Endothelial cell (in vitro differentiated cells): ENCODE data around the gene CNGA3. TPM values are rescaled to one million over a fixed set of nuclear protein-coding genes. Genes with fewer than 3 reads are reported as not detected.

Experiments used
- DNase-seq: peaks from one replicate; pipeline ENCODE4 v3.0.0; 2021; ENCODE audit warnings: low spot score
- H3K27ac Mint-ChIP-seq: one replicate; pipeline ENCODE4 v1.8.0; 2021; ENCODE audit warnings: mixed read lengths, inconsistent platforms; ENCODE audit not compliant: unreplicated experiment
- H3K27me3 Mint-ChIP-seq: one replicate; pipeline ENCODE4 v1.8.0; 2021; ENCODE audit warnings: mild to moderate bottlenecking, moderate library complexity, mixed read lengths, inconsistent platforms; ENCODE audit not compliant: unreplicated experiment
- H3K36me3 Mint-ChIP-seq: one replicate; pipeline ENCODE4 v1.8.0; 2021; ENCODE audit warnings: mild to moderate bottlenecking, low read depth, mixed read lengths, inconsistent platforms; ENCODE audit not compliant: unreplicated experiment
- H3K4me1 Mint-ChIP-seq: one replicate; pipeline ENCODE4 v1.8.0; 2021; ENCODE audit warnings: mild to moderate bottlenecking, mixed read lengths, inconsistent platforms; ENCODE audit not compliant: unreplicated experiment
- H3K4me3 Mint-ChIP-seq: one replicate; pipeline ENCODE4 v1.8.0; 2021; ENCODE audit warnings: mild to moderate bottlenecking, mixed read lengths, inconsistent platforms; ENCODE audit not compliant: unreplicated experiment
- H3K9me3 Mint-ChIP-seq: one replicate; pipeline ENCODE4 v1.8.0; 2021; ENCODE audit warnings: mixed read lengths, inconsistent platforms; ENCODE audit not compliant: unreplicated experiment
- total RNA-seq: library from RNA; stranded (reverse); fragmentation: NEBNext Ultra II Directional; extraction: Animal tissue kit (Norgen Biotek cat#: 25700); gene quantifications from one replicate; pipeline ENCODE4 v1.2.1, GENCODE V29; 2021; ENCODE audit not compliant: unreplicated experiment
- TF ChIP-seq, protein P1 (sequence below): fragments of 200-600 bp; sonication (generic); IDR thresholded peaks from one replicate; pipeline ENCODE4 v1.5.0; 2021; ENCODE audit warnings: antibody characterized with exemption; ENCODE audit not compliant: unreplicated experiment

Gene CNGA3
- total RNA-seq, 1 donor from 2014 or later = 0.10 TPM

DNA sequence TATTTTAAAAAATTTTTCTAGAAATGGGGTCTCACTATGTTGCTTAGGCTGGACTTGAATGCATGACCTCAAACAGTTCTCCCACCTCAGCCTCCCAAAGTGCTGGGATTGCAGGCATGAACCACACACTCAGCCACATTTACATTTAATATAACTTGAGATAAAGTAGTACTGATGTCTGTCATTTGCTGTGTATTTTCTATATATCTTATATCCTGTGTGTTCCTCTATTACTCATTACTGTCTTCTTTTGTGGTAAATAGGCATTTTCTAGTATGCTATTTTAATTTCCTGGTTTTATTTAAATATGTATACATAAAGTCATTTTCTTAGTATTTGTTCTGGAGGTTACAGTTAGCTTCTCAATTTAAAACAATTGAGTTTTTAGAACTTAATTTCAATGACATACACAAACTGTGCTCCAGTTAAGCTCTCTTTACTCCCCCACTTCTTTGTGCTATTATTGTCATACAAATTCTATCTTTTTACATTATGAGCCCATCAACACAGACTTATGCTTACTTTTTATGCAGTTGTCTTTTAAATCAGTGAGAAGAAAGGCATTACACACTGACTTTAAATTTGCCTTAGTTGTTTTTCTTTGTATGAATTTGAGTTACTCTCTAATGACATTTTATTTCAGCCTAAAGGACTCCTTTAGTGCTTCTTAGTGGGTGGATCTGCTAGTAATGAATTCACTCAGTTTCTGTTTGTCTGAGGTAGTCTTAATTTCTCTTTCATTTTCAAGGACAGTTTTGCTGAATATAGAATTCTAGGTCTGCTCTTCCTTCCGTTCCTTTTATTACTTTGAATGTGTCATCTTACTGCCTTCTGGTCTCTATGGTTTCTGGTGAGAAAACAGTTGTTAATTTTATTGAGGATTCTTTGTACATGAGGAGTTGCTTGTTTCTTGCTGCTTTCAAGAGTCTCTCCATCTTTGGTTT lies 92.2 kb downstream of the CNGA3 start:
- H3K27me3 Mint-ChIP-seq = no peaks in the 10 kb centered on the region
- no peak overlapping the region for H3K4me3 Mint-ChIP-seq
- H3K36me3 Mint-ChIP-seq = no peaks in the 10 kb centered on the region
- H3K9me3 Mint-ChIP-seq = no peaks in the 10 kb centered on the region
- no peaks in the 10 kb centered on the region for H3K4me1 Mint-ChIP-seq
- TF ChIP-seq, protein P1, sequence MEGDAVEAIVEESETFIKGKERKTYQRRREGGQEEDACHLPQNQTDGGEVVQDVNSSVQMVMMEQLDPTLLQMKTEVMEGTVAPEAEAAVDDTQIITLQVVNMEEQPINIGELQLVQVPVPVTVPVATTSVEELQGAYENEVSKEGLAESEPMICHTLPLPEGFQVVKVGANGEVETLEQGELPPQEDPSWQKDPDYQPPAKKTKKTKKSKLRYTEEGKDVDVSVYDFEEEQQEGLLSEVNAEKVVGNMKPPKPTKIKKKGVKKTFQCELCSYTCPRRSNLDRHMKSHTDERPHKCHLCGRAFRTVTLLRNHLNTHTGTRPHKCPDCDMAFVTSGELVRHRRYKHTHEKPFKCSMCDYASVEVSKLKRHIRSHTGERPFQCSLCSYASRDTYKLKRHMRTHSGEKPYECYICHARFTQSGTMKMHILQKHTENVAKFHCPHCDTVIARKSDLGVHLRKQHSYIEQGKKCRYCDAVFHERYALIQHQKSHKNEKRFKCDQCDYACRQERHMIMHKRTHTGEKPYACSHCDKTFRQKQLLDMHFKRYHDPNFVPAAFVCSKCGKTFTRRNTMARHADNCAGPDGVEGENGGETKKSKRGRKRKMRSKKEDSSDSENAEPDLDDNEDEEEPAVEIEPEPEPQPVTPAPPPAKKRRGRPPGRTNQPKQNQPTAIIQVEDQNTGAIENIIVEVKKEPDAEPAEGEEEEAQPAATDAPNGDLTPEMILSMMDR = no peak
- no peak for DNase-seq
- no peak overlapping the region for H3K27ac Mint-ChIP-seq

DNA sequence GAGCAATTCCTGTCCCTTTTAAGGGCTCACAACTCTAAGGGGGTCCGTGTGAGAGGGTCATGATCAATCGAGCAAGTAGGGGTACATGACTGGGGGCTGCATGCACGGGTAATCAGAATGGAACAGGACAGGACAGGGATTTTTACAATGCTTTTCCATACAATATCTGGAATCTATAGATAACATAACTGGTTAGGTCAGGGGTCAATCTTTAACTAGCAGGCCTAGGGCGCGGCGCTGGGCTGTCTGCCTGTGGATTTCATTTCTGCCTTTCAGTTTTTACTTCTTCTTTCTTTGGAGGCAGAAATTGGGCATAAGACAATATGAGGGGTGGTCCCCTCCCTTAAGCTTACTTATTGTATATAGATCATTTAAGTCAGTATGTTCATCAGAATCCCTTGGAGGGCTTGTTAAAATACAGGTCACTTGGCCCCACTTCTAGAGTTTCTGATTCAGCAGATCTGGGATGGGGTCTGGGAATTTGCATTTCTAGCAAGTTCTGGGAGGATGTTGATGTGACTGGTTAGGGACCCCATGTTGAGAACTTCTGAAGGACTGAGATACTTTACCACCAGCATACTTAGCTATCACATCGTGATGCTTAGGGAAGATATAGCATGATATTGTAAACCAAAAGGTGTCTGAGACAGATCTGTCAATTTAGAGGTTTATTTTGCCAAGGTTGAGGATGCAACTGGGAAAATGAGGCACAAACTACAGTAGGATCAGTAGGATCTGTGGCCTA lies 95.6 kb downstream of the CNGA3 start:
- no peak for DNase-seq
- Mint-ChIP-seq H3K9me3 (no peaks in the 10 kb centered on the region), H3K36me3 (peaks cover 3% of the 10 kb centered on the region), H3K27me3 (peaks cover 3% of the 10 kb centered on the region), H3K27ac (no peak overlapping the region), H3K4me1 (peaks cover 11% of the 10 kb centered on the region), H3K4me3 (no peak overlapping the region)
- TF ChIP-seq, protein P1 = no peak

DNA sequence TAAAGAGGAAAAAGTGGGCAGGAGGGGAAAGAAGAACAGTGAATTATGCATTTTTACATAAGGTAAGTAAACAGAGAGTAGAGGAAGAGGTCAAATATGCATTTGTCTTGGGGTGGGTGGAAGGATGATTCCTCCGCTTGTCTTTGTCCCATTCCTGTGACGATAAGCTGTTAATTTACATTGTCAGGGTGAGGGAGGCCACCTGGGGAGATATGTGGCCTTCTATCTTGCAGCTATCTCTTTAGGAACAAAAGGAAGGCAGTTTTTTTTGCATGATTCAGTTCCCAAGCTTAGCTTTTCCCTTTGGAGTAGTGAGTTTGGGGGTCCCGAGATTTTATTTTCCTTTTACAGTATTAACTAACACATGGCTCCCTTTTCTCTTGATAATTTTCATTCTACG lies 96.2 kb downstream of the CNGA3 start:
- no peak for DNase-seq
- peaks cover 3% of the 10 kb centered on the region for H3K27me3 Mint-ChIP-seq
- H3K27ac Mint-ChIP-seq = no peak overlapping the region
- H3K36me3 Mint-ChIP-seq = peaks cover 3% of the 10 kb centered on the region
- TF ChIP-seq, protein P1 = no peak
- H3K4me1 Mint-ChIP-seq = peaks cover 11% of the 10 kb centered on the region
- no peak overlapping the region for H3K4me3 Mint-ChIP-seq
- H3K9me3 Mint-ChIP-seq = no peaks in the 10 kb centered on the region

DNA sequence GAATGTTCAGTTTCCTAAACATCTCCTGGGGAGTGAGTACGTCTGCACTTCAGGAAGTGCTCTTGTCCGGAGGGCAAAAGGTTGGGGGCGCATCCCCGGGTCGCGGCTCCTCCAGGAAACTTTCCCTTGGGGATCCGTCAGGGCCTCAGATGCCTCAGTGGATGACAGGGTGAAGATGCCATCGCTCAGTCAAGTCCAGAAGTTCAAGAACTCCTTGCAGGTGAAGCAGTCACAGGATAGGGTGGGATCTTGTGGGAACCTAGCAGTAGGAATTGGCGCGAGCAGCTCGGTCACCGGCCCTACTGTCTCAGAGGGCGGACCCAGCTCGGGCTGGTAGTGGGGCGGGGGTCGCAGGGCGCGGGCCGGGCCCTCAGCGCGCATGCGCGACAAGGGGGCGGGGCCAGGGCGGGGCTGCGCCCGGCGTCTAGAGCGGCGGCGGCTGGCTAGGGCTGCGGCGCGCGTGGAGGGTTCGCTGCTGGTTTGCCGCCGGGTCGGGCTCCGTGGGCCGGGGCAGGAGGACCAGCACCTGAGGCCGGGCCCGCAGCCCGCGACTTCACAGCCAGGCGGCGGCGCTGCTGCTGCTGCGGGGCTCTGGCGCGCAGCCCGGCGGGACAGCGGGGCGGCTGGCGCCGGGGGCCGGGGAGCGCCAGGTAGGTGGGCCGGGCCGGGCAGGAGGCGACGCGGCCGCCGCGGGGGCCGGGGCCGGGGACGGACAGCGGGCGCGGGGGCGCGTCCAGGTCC lies 98.3 kb downstream of the CNGA3 start, which contains the start of gene INPP4A:
Gene INPP4A (plus strand): TSS at position 423 of the 741 bp plus-strand sequence. CDS start 75,191 bp downstream, outside the sequence.
- TF ChIP-seq, protein P1 = no peak
- peak within 1 kb of the TSS; percentile 98 for H3K4me3 Mint-ChIP-seq
- H3K27me3 Mint-ChIP-seq = peaks cover 3% of the 10 kb centered on the region
- peak; percentile 89 for DNase-seq
- peaks cover 11% of the 10 kb centered on the region for H3K4me1 Mint-ChIP-seq
- peaks cover 3% of the 10 kb centered on the region for H3K36me3 Mint-ChIP-seq
- peak within 1 kb of the TSS; percentile 88 for H3K27ac Mint-ChIP-seq
- H3K9me3 Mint-ChIP-seq = no peaks in the 10 kb centered on the region
